Activated naive CD8-positive, alpha-beta T cell treated with anti-CD3 and anti-CD28 coated beads, Interleukin-2, amount 50 U/mL, for 16 hours (primary cell): Measurements from ENCODE around the gene UVRAG.
"Not testable (repeated sequence)": the region's sequence is repeated elsewhere in the genome, so short reads cannot be mapped to it uniquely, and the experiment has no call there.

Experiments used
- DNase-seq: peaks from one replicate; pipeline ENCODE4 v3.0.0-alpha.2; 2020; ENCODE audit warnings: low read depth, low spot score

Gene UVRAG

GRCh38 chr11:75954039-75954438, 139.0 kb downstream of the UVRAG start:
- DNase-seq, result no peak

DNA sequence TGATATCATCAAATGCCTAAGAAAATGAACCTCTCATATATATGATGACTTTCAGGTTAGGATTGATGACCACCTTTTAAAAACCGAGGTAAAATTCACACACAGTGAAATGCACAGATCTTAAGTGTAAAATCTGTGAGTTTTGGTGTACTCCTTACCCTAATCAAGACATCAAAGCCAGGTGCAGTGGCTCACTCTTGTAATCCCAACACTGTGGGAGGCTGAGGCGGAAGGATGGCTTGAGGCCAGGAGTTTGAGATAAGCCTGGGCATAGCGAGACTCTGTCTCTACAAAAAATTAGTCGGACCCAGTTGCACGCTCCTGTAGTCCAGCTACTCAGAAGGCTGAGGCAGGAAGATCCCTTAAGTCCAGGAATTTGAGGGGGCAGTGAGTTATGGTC, 140.4 kb downstream of the UVRAG start:
- DNase-seq, result no peak

GRCh38 chr11:75959540-75959939, 144.5 kb downstream of the UVRAG start:
- no peak for DNase-seq

- DNase-seq, result no peak
Measured at GRCh38 chr11:75964071-75964470, 149.1 kb downstream of the UVRAG start.

GRCh38 chr11:75966537-75967287, 151.7 kb downstream of the UVRAG start:
- no peak for DNase-seq

- DNase-seq, result no peak
Measured at GRCh38 chr11:75968021-75968625, 153.1 kb downstream of the UVRAG start.

DNA sequence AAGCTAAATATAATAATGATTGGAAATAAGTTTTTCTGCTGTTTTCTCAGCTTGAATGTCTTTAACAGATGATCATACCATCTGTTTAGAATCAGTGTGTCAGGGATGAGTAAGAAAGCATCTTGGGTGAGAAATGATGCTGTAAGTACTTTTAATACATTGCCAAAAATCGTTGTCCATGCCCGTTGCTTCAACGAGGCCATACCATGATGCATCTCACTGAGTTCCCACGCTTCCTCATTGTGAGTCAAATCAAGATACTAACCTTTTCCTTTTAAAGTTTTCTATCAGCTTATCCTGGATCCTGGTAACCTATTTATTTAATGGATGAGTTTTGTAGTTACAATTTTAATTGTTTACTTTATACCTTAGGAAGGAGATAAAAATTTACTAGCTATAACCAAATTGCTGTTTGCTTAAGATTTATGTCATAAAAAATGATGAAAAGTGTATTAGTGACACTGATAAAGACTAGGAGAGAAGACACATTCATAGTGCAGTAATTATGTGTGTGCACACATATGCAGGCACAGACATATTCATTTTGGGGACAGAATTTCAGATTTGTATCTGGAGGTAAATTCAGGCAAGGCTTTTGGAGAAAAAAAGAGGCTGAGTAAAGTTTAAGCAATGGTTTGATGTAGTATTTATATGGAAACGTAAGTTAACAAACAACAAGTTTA, 154.8 kb downstream of the UVRAG start:
- no peak for DNase-seq

GRCh38 chr11:75973710-75974109, 158.7 kb downstream of the UVRAG start:
- DNase-seq, result not testable (repeated sequence)

DNA sequence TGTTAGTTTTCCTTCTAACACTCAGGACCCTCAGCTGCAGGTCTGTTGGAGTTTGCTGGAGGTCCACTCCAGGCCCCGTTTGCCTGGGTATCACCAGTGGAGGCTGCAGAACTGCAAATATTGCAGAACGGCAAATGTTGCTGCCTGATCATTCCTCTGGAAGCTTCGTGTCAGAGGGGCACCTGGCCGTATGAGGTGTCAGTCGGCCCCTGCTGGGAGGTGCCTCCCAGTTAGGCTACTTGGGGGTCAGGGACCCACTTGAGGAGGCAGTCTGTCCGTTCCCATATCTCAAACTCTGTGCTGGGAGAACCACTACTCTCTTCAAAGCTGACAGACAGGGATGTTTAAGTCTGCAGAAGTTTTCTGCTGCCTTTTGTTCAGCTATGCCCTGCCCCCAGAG, 164.1 kb downstream of the UVRAG start:
- DNase-seq, result not testable (repeated sequence)

DNA sequence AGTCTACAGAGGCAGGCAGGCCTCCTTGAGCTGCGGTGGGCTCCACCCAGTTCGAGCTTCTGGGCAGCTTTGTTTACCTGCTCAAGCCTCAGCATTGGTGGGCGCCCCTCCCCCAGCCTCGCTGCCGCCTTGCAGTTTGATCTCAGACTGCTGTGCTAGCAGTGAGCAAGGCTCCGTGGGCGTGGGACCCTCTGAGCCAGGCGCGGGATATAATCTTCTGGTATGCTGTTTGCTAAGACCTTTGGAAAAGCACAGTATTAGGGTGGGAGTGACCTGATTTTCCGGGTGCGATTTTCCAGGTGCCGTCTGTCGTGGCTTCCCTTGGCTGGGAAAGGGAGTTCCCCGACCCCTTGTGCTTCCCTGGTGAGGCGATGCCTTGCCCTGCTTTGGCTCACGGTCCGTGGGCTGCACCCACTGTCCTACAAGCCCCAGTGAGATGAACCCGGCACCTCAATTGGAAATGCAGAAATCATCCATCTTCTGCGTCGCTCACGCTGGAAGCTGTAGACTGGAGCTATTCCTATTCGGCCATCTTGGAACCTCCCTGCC, 164.5 kb downstream of the UVRAG start:
- not testable (repeated sequence) for DNase-seq

GRCh38 chr11:75980031-75980430, 165.0 kb downstream of the UVRAG start:
- DNase-seq, result no peak

DNA sequence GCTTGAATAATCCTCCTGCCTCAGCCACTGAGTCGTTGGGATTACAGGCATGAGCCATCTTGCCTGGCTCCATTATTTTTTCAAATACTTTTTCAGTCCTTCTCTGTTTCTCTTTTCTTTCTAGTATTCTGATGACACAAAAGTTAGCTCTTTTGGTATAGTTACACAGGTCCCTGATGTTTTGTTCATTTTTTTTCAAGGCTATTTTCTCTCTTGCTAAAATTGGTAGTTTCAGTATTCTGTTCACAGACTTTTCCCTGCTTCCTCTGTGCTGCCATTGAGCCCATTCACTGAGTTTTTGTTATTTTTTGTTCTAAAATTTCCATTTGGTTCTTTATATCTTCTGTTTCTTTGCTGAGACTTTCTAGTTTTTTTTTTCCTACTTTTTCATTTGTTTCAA, 166.5 kb downstream of the UVRAG start:
- no peak for DNase-seq

DNA sequence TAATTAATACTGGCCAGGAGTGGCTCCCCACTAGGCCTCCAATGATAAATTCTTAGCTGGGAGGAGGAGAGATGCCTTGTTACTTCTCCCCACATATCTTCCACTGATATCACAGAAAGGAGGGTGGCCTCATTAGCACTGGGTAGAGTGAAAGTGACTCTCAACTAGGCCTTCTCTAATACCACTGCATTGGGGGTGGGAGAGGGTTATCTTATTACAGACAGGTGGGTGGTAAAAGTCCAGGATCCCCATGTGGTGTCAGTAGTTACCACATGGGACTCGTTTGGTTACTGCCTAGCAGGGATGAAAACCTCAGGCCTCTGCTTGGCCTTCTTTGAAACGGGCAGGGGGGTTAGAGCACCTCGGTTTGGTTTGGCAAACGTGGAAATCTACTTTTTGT, 167.3 kb downstream of the UVRAG start:
- no peak for DNase-seq

GRCh38 chr11:75986966-75987365, 172.0 kb downstream of the UVRAG start:
- DNase-seq, result no peak

DNA sequence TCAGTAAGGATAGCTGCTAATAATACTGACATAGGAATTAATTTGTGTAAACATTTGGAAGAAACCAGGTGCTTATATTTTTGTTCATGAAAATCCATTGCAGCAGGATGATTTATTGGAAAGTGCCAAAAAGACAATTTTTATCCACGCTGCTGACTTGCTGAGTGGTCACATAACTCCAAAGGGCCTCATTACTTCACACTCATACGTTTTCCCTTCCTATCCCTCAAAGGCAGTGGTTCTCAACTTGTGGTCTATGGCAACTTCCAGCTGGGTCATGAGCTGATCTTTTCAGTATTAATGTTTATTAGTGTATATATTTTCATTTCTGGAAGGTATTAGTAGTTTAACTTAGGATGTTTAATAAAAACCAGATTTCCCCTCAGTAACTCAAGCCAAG, 178.1 kb downstream of the UVRAG start:
- no peak for DNase-seq

DNA sequence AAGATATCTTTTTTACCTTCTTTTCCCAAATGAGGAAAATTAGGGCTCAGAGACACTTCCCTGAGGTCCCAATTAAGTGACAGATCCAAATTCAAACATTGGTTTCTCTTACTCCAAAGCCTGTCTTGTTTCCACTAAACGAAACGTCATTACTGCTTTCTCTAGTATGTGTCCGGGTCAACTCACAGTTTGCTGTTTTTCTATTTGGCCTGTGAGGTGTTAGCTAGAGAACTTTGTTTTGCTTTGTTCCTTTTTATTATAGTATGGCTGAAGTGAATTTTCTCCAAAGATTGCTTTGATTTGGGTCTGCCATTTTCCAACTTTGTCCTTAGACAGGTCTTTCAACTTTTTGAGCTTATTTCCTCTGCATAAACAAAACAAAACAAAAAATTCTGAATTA, 179.6 kb downstream of the UVRAG start:
- no peak for DNase-seq

DNA sequence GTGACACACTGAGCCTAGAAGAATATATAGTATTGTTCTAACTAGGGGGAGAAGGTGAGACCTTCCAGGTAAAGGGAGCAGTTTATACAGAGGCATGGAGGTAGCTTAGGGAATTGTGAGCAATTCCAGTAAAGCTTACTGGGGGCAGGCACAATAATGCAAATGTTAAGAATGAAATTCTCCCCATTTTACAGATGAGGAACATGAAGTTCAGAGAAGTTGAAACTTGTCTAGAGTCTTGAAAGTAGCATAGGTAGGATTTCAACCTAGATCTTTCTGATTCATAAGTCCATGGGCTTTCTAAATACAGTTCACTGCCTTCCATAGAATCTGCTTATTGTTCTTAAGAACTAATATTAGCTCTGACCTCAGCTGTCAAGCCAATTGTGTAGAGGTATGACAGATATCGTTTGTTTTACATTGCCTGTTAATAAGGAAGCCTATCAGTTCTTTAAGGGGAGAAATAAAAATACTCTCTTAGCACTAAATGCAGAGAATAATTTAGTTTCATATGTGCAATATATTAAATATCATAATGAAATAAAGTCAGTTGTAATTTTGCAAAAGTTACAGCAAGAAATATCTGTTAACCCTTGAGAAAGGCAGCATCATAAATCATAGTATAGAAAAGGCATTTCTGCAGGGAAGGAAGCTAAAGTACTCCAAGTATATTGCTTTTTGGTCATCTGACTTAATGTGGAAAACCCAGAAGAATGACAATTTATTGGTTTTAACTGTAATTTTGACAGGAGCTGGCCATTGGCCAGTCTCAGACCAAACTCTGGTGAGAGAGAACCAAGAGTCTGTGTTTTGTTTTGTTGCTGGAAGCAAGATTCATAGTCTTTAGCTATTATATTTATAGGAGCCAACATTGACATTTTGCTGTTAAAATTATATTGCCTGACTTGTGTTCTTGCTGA, 181.8 kb downstream of the UVRAG start:
- DNase-seq, result no peak

DNA sequence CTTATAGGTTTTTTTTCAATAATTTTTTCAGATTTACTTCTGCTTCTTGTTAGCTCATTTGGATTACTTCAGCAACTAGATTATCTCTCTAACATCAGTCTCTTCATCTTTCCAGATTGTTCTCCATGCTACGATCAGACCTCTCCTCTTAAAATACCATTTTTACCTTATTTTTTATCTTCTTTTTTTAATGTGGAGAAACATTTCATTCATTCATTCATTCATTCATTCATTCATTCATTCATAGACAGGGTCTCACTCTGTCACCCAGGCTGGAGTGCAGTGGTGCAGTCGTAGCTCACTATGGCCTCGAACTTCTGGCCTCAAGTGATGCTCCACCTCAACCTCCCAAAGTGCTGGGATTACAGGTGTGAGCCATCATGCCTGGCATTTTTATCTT, 189.4 kb downstream of the UVRAG start:
- DNase-seq, result no peak

GRCh38 chr11:76005756-76006155, 190.7 kb downstream of the UVRAG start:
- DNase-seq, result no peak

DNA sequence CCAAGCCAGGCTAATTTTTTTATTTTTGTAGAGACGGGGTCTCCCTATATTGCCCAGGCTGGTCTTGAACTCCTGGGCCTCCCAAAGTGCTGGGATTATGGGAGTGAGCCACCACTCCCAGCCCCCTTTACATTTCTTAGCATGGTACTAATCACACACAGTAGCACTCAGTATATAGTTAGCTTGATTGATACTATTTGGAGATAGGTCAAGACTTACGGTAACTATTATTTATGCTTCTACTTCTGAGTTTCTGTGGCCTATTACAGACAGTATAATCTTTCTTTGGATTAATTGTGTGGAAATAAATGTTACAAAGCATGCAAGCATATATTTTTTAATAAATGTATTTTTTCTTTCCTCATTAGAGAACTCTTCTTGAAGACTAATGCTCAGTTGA, 192.2 kb downstream of the UVRAG start:
- DNase-seq, result no peak

DNA sequence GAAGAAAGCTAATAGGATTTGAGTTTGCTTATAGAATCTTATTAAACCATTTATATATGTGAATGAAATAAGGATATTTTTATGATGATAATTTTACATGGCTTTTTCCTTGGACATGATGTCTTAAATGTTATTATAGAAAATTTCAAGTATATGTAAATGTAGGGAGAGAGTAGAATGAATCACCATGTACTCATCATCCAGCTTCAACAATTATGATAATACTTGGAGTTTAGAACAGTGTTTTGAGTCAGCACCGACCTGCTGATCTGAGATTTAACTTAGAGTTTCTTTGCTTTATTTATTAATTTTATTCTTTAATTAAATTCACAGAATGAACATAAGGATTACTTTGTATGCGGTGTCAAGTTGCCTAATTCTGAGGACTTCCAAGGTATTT, 193.5 kb downstream of the UVRAG start:
- no peak for DNase-seq

GRCh38 chr11:76010051-76010450, 195.0 kb downstream of the UVRAG start:
- DNase-seq, result no peak
